Dendritic cell treated with granulocyte-macrophage colony-stimulating factor and Interleukin-4, amounts not matched to agents 40 ng/mL and 50 ng/mL, for 4 days (primary cell): ENCODE results near the gene CDC42EP3.
A peak's percentile ranks its signal among the peaks of the same experiment; 100 is the strongest.

Source experiments
- H3K27ac Mint-ChIP-seq: one replicate; pipeline ENCODE4 v1.8.0; 2022; ENCODE audit warnings: mild to moderate bottlenecking, mixed read lengths
- H3K27me3 Mint-ChIP-seq: one replicate; pipeline ENCODE4 v1.8.0; 2022; ENCODE audit warnings: mild to moderate bottlenecking, mixed read lengths
- H3K36me3 Mint-ChIP-seq: one replicate; pipeline ENCODE4 v1.8.0; 2022; ENCODE audit warnings: low read depth, mixed read lengths
- H3K4me1 Mint-ChIP-seq: one replicate; pipeline ENCODE4 v1.8.0; 2022; ENCODE audit warnings: low read depth, mixed read lengths
- H3K4me3 Mint-ChIP-seq: one replicate; pipeline ENCODE4 v1.8.0; 2022; ENCODE audit warnings: mild to moderate bottlenecking, moderate library complexity, mixed read lengths
- H3K9me3 Mint-ChIP-seq: one replicate; pipeline ENCODE4 v1.8.0; 2022; ENCODE audit warnings: mixed read lengths
- intact Hi-C: fragments of 100-400 bp; cut with micrococcal nuclease; formaldehyde crosslinking; loops from one replicate; pipeline ENCODE4 v1.15.0; 2022

The CDC42EP3 gene

GRCh38 chr2:37643730-37644078, 27.7 kb downstream of the CDC42EP3 start:
- no peak overlapping the region for H3K4me3 Mint-ChIP-seq
- H3K27me3 Mint-ChIP-seq, result peaks cover 1% of the 10 kb centered on the region
- intact Hi-C loops, result no loop called here
- H3K27ac Mint-ChIP-seq, result peak overlapping the region; percentile 27
- H3K36me3 Mint-ChIP-seq, result peaks cover 41% of the 10 kb centered on the region
- H3K9me3 Mint-ChIP-seq, result no peaks in the 10 kb centered on the region
- peaks cover 43% of the 10 kb centered on the region for H3K4me1 Mint-ChIP-seq

- intact Hi-C loops, result no loop called here
- H3K9me3 Mint-ChIP-seq, result no peaks in the 10 kb centered on the region
These were observed 28.3 kb downstream of the CDC42EP3 start for GRCh38 chr2:37642907-37643729.

GRCh38 chr2:37641582-37642171, 29.8 kb downstream of the CDC42EP3 start:
- intact Hi-C loops, result no loop called here
- peaks cover 35% of the 10 kb centered on the region for H3K36me3 Mint-ChIP-seq
- H3K4me1 Mint-ChIP-seq, result peaks cover 42% of the 10 kb centered on the region
- H3K27me3 Mint-ChIP-seq, result peaks cover 1% of the 10 kb centered on the region
- no peak overlapping the region for H3K27ac Mint-ChIP-seq
- H3K4me3 Mint-ChIP-seq, result no peak overlapping the region
- no peaks in the 10 kb centered on the region for H3K9me3 Mint-ChIP-seq

More at GRCh38 chr2:37642907-37643729, 28.3 kb downstream of the CDC42EP3 start:
- Mint-ChIP-seq H3K27me3 (peaks cover 1% of the 10 kb centered on the region), H3K4me3 (no peak overlapping the region), H3K27ac (peak overlapping the region; percentile 25), H3K4me1 (peaks cover 37% of the 10 kb centered on the region), H3K36me3 (peaks cover 38% of the 10 kb centered on the region)

- Mint-ChIP-seq H3K4me3 (no peak overlapping the region), H3K9me3 (no peaks in the 10 kb centered on the region), H3K4me1 (peaks cover 52% of the 10 kb centered on the region), H3K27ac (peak overlapping the region; percentile 30), H3K36me3 (peaks cover 22% of the 10 kb centered on the region), H3K27me3 (peaks cover 1% of the 10 kb centered on the region)
- intact Hi-C loops, result loop anchor here (5.0 kb wide), 1 partner anchor 33 kb away; the partner anchor contains the start of gene CDC42EP3
These were observed 31.8 kb downstream of the CDC42EP3 start for GRCh38 chr2:37639631-37640030.

DNA sequence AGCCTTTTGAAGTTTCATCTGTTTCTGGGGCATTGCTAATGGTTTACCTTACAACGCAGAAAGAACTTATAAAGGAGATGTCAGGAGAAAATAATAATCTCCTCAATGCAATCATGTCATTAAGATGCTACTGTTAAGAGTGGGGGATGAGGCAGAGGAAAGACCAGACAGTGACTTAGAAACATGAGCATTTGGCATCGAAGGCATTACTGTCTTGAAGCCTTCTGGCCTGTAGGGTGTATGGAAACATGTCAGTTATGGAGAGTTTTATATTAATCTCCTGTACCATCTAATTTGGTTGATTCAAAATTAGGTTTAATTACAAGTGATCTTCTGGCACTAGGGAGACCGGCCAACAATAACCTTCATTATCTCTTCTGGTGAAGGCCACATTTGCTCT, 32.5 kb downstream of the CDC42EP3 start:
- Mint-ChIP-seq H3K27ac (no peak overlapping the region), H3K27me3 (peaks cover 3% of the 10 kb centered on the region), H3K36me3 (peaks cover 16% of the 10 kb centered on the region), H3K9me3 (no peaks in the 10 kb centered on the region), H3K4me1 (peaks cover 55% of the 10 kb centered on the region), H3K4me3 (no peak overlapping the region)
- intact Hi-C loops, result loop anchor here (5.0 kb wide), 1 partner anchor 33 kb away; the partner anchor contains the start of gene CDC42EP3

DNA sequence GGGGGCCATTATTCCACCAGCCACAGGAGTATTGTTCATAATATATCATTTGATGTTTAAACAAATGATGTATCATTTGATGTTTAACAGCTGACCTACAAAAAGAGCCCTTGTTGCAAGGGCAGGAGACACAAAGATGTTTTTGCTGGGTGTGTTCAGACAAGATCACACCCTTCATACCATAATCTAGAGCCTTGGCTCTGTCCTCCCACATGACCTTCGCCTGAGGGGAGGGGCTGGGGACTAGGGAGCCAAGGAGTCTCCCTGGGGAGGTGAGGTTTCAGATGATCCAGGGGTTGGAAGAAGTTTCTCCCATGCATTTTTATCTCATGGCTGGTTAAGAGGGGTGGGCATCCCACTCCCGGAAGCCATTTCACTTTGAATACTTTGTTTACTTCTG, 33.5 kb downstream of the CDC42EP3 start:
- intact Hi-C loops, result loop anchor here (5.0 kb wide), 1 partner anchor 34 kb away; the partner anchor contains the start of gene CDC42EP3
- Mint-ChIP-seq H3K36me3 (peaks cover 10% of the 10 kb centered on the region), H3K27ac (no peak overlapping the region), H3K9me3 (no peaks in the 10 kb centered on the region), H3K4me1 (peaks cover 50% of the 10 kb centered on the region), H3K27me3 (peaks cover 3% of the 10 kb centered on the region), H3K4me3 (no peak overlapping the region)

DNA sequence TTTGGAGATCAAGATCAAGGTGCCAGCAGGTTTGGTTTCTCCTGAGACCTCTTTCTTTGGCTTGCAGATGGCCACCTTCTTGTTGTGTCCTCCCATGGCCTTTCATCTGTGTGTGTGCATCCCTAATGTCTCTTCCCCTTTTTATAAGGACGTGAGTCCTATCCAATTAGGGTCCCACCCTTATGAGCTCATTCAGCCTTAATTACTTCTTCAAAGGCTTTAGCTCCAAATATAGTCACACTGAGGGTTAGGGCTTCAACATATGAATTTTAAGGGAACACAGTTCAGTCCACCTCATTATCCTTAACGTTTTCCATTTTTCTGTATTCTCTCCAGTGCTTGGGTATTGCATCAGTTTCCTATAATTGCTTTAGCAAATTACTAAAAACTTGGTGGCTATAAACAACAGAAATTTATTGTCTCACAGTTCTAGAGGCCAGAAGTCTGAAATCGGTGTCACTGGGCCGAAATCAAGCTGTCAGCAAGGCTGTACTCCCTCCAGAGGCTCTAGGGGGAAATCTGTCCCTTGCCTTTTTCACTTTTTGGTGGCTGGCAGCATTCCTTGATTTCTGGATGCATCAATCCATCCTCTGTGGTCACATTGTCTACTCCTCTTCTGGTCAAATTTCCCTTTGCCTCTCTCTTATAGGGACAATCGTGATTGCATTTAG, 34.1 kb downstream of the CDC42EP3 start:
- Mint-ChIP-seq H3K4me3 (no peak overlapping the region), H3K4me1 (peaks cover 47% of the 10 kb centered on the region), H3K27ac (peak overlapping the region; percentile 71), H3K36me3 (peaks cover 10% of the 10 kb centered on the region), H3K9me3 (no peaks in the 10 kb centered on the region), H3K27me3 (peaks cover 3% of the 10 kb centered on the region)
- intact Hi-C loops, result loop anchor here (5.0 kb wide), 1 partner anchor 35 kb away; the partner anchor contains the start of gene CDC42EP3

DNA sequence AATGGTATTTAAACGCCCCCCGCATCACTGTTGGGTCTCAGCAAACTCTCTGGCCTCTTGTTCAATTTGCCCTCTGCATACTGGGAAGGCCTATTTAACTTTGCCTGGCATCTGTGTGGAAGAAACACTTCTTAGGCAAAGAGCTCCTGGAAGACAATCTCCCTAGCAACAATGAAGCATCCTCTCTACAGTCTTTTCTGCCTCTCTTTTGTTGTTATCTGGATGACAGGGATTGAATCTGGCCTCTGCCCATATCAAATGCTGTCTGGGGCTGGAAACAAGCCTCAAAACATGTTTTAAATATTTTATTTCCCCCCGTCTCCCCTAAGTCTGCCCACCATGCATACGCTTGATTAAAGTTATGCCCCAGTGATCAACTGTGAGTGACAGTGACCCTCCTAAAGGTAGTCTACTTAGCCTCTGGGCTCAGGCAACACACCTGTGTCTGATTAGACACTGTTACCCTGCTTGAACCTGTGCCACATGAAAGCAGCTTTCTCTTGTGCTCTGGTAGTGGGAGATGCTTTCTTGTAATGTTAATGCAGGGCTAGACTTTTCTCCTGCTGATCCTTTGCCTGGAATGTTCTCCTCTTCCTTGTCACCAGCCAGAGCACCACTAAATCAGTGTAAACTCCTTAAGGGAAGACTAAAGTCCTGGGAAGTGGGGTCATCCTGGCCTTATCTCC, 34.9 kb downstream of the CDC42EP3 start:
- H3K27me3 Mint-ChIP-seq, result peaks cover 3% of the 10 kb centered on the region
- H3K36me3 Mint-ChIP-seq, result peaks cover 5% of the 10 kb centered on the region
- H3K9me3 Mint-ChIP-seq, result no peaks in the 10 kb centered on the region
- peak overlapping the region; percentile 71 for H3K27ac Mint-ChIP-seq
- intact Hi-C loops, result loop anchor here (5.0 kb wide), 1 partner anchor 36 kb away; the partner anchor contains the start of gene CDC42EP3
- no peak overlapping the region for H3K4me3 Mint-ChIP-seq
- H3K4me1 Mint-ChIP-seq, result peaks cover 47% of the 10 kb centered on the region

- Mint-ChIP-seq H3K27ac (peak overlapping the region; percentile 71), H3K9me3 (no peaks in the 10 kb centered on the region), H3K27me3 (peaks cover 3% of the 10 kb centered on the region), H3K4me1 (peaks cover 51% of the 10 kb centered on the region), H3K4me3 (no peak overlapping the region), H3K36me3 (no peaks in the 10 kb centered on the region)
- intact Hi-C loops, result loop anchor here (5.0 kb wide), 1 partner anchor 37 kb away; the partner anchor contains the start of gene CDC42EP3
These were observed 35.7 kb downstream of the CDC42EP3 start for GRCh38 chr2:37635504-37636380.

DNA sequence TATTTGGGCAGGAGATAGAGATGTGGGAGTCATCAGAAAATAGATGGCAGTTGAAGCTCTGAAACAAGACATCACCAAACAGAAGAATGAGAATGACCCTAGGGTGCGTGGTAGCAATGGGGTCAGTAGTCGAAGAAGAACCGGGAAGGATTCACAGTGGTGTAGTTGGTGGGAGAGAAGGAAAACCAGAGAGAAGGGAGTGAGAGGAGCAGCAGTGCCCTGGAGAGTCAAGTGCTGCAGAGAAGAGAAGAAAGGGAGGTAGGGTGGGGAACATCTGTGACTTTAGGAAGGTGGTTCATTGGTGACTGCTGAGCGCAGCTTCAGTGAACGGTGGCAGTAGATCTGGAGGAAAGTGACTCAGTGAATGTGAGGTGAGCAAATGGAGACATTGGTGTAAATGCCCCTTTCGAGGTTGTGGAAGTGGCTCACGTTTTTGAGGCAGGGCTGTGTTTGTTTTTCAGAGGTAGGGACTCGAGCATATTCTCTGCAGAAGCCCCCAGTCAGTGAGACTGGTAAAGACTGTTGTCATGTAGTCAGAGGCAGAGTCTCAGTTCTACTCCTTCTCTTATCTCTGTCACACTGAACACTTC, 36.4 kb downstream of the CDC42EP3 start:
- Mint-ChIP-seq H3K9me3 (no peaks in the 10 kb centered on the region), H3K27ac (peak overlapping the region; percentile 71), H3K4me1 (peaks cover 54% of the 10 kb centered on the region), H3K36me3 (no peaks in the 10 kb centered on the region), H3K27me3 (peaks cover 2% of the 10 kb centered on the region), H3K4me3 (no peak overlapping the region)
- intact Hi-C loops, result loop anchor here (5.0 kb wide), 1 partner anchor 37 kb away; the partner anchor contains the start of gene CDC42EP3

GRCh38 chr2:37633845-37634244, 37.6 kb downstream of the CDC42EP3 start:
- H3K27ac Mint-ChIP-seq, result no peak overlapping the region
- H3K36me3 Mint-ChIP-seq, result no peaks in the 10 kb centered on the region
- no peak overlapping the region for H3K4me3 Mint-ChIP-seq
- no peaks in the 10 kb centered on the region for H3K9me3 Mint-ChIP-seq
- peaks cover 2% of the 10 kb centered on the region for H3K27me3 Mint-ChIP-seq
- intact Hi-C loops, result no loop called here
- peaks cover 60% of the 10 kb centered on the region for H3K4me1 Mint-ChIP-seq

DNA sequence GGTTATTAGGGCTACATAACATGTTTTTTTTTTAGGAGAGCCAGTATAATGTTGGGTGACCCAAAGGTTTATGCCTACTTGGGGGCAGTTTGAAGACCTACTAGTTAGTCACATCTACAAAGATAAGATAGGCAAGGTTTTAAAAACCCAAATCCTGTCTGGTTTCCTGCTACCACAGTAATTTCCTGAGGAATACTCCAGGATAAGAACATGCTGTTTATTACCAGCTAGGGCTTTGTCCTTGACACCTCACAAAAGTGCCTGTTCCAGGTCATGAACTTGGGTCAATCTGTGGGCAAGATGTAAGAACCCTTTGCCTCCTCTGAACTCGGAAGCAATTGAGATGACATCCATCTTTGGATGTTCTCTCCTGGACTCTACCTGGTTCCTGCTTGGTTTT, 38.2 kb downstream of the CDC42EP3 start:
- H3K27ac Mint-ChIP-seq, result no peak overlapping the region
- intact Hi-C loops, result no loop called here
- H3K4me1 Mint-ChIP-seq, result peaks cover 60% of the 10 kb centered on the region

More for the DNA sequence above, 38.2 kb downstream of the CDC42EP3 start:
- Mint-ChIP-seq H3K9me3 (no peaks in the 10 kb centered on the region), H3K36me3 (no peaks in the 10 kb centered on the region), H3K4me3 (no peak overlapping the region), H3K27me3 (peaks cover 2% of the 10 kb centered on the region)
